HG03060 (cell line): ENCODE measurements around the gene MB.
"Not testable (repeated sequence)": the region's sequence is repeated elsewhere in the genome, so short reads cannot be mapped to it uniquely, and the experiment has no call there.

Experiments
- ATAC-seq: cut with Tn5 transposase; IDR thresholded peaks from one replicate; pipeline ENCODE4 v1.9.1; 2021; ENCODE audit warnings: low read depth, moderate number of reproducible peaks; ENCODE audit not compliant: unreplicated experiment

Gene MB

GRCh38 chr22:35638410-35638809 is 21.3 kb upstream of the MB start:
- ATAC-seq = no peak

- ATAC-seq = no peak
These were observed 20.9 kb upstream of the MB start for GRCh38 chr22:35638001-35638400.

- ATAC-seq = no peak
These were observed 20.1 kb upstream of the MB start for GRCh38 chr22:35637254-35637653.

GRCh38 chr22:35634943-35635540 is 17.9 kb upstream of the MB start:
- ATAC-seq = no peak

GRCh38 chr22:35634015-35634414 is 16.9 kb upstream of the MB start:
- ATAC-seq = no peak

GRCh38 chr22:35633520-35633919 is 16.4 kb upstream of the MB start:
- ATAC-seq = no peak

GRCh38 chr22:35632935-35633334 is 15.8 kb upstream of the MB start:
- no peak for ATAC-seq

GRCh38 chr22:35631597-35631996 is 14.5 kb upstream of the MB start:
- ATAC-seq = no peak

GRCh38 chr22:35630891-35631290 is 13.8 kb upstream of the MB start:
- ATAC-seq = no peak

- ATAC-seq = no peak
These were observed 13.3 kb upstream of the MB start for GRCh38 chr22:35630387-35630793.

GRCh38 chr22:35629406-35630216 is 12.5 kb upstream of the MB start:
- ATAC-seq = no peak

- ATAC-seq = no peak
These were observed 11.6 kb upstream of the MB start for GRCh38 chr22:35628732-35629131.

GRCh38 chr22:35627267-35628041 is 10.3 kb upstream of the MB start:
- no peak for ATAC-seq

- no peak for ATAC-seq
These were observed 8.8 kb upstream of the MB start for GRCh38 chr22:35625763-35626432.

GRCh38 chr22:35624547-35624946 is 7.4 kb upstream of the MB start:
- no peak for ATAC-seq

- ATAC-seq = not testable (repeated sequence)
These were observed 6.8 kb upstream of the MB start for GRCh38 chr22:35623885-35624284.

- no peak for ATAC-seq
These were observed 5.2 kb upstream of the MB start for GRCh38 chr22:35622191-35622913.

GRCh38 chr22:35621451-35621850 is 4.3 kb upstream of the MB start:
- no peak for ATAC-seq

- ATAC-seq = no peak
These were observed 3.6 kb upstream of the MB start for GRCh38 chr22:35620624-35621251.
